Measurements from ENCODE around the gene EHD2.
A peak's percentile ranks its signal among the peaks of the same experiment; 100 is the strongest.
"Not testable (repeated sequence)": the region's sequence is repeated elsewhere in the genome, so short reads cannot be mapped to it uniquely, and the experiment has no call there.

Gene EHD2

DNA sequence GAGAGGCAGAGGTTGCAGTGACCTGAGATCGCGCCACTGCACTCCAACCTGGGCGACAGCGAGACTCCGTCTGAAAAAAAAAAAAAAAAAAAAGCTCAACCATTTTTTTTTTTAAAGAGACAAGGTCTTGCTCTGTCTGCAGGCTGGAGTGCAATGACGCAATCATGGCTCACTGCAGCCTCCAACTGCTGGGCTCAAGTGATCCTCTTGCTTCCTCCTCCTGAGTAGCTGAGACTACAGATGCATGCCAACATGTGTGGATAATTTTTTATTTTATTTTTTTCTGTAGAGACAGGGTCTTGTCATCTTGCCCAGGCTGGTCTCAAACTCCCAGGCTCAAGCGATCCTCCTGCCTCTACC lies 10.3 kb downstream of the EHD2 start:
- no peak for DNase-seq (ENCODE audit: extremely low read depth, low read depth)
- TF ChIP-seq, protein P1, sequence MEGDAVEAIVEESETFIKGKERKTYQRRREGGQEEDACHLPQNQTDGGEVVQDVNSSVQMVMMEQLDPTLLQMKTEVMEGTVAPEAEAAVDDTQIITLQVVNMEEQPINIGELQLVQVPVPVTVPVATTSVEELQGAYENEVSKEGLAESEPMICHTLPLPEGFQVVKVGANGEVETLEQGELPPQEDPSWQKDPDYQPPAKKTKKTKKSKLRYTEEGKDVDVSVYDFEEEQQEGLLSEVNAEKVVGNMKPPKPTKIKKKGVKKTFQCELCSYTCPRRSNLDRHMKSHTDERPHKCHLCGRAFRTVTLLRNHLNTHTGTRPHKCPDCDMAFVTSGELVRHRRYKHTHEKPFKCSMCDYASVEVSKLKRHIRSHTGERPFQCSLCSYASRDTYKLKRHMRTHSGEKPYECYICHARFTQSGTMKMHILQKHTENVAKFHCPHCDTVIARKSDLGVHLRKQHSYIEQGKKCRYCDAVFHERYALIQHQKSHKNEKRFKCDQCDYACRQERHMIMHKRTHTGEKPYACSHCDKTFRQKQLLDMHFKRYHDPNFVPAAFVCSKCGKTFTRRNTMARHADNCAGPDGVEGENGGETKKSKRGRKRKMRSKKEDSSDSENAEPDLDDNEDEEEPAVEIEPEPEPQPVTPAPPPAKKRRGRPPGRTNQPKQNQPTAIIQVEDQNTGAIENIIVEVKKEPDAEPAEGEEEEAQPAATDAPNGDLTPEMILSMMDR (IDR thresholded peaks at IDR 0.05; ENCODE audit: low read depth, low read length, missing control alignments) = no peak
- H3K4me3 ChIP-seq (replicated peaks; ENCODE audit: low read depth, low read length) = no peak overlapping the region; the same call in 1 of the 2 replicates

DNA sequence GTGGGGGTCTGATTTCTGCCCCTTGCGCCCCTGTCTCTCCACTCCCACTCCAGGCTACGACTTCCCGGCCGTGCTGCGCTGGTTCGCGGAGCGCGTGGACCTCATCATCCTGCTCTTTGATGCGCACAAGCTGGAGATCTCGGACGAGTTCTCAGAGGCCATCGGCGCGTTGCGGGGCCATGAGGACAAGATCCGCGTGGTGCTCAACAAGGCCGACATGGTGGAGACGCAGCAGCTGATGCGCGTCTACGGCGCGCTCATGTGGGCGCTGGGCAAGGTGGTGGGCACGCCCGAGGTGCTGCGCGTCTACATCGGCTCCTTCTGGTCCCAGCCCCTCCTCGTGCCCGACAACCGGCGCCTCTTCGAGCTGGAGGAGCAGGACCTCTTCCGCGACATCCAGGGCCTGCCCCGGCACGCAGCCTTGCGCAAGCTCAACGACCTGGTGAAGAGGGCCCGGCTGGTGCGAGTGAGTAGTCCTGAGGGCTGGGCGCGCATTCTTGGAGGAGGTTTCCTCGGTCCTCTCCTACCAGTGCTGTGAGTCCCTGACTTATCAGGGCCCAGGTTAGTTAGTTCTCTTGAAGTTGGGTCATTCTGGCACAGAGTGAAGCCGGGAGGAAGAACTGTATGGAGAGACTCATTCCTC lies 12.7 kb downstream of the EHD2 start:
- no peak overlapping the region for H3K4me3 ChIP-seq (replicated peaks; ENCODE audit: low read depth, low read length)
- DNase-seq (ENCODE audit: extremely low read depth, low read depth) = no peak
- TF ChIP-seq, protein P1 (IDR thresholded peaks at IDR 0.05; ENCODE audit: low read depth, low read length, missing control alignments) = no peak

DNA sequence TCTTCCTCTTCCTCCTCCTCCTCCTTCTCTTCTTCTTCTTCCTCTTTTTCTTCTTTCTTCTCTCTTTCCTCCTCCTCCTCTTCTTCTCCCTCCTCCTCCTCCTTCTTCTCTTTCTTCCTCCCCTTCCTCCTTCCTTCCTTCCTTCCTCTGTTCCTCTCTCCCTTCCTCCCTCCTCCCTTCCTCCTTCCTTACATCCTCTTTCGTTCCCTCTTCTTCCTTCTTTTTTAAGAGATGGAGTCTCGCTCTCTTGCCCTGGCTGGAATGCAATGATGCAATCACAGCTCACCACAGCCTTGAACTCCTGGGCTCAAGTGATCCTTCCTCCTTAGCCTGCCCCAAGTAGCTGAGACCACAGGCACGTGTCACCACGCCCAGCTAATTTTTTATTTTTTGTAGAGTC lies 13.2 kb downstream of the EHD2 start:
- DNase-seq (ENCODE audit: extremely low read depth, low read depth) = no peak
- TF ChIP-seq, protein P1 (IDR thresholded peaks at IDR 0.05; ENCODE audit: low read depth, low read length, missing control alignments) = no peak
- H3K4me3 ChIP-seq (replicated peaks; ENCODE audit: low read depth, low read length) = no peak overlapping the region

DNA sequence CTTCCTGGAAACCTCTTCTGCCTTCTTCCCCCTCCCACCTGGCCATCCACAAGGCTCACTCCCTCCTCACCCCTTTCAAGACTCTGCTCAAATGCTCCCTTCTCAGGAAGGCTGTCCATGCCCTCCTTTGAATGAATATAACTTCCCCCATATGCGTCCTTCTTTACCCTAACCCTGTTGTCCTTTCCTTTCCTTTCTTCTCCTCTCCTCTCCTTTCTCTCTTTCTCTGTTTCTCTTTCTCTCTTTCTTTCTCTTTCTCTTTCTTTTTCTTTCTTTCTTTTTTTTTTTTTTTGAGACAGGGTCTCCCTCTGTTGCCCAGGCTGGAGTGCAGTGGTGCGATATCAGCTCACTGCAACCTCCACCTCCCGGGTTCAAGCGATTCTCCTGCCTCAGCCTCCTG lies 15.1 kb downstream of the EHD2 start:
- not testable (repeated sequence) for DNase-seq (ENCODE audit: extremely low read depth, low read depth); H3K4me3 ChIP-seq (replicated peaks; ENCODE audit: low read depth, low read length)

DNA sequence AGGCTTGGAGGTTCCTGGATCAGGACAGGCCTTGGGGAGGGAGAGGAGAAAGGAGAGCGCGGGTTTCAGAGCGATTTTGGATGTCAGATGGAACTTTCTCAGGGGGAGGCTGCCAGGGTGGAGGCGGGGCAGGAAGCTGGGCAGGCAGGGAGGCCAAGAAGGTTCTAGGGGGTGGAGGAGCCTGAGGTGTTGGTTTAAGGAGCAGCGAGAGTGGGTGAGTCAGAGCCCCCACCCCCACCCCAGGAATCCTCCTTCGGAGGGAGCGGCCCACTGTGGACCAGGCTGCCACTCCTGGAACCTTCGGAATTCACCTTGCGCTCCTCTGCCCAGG lies 16.2 kb downstream of the EHD2 start:
- peak; percentile 61 for DNase-seq (ENCODE audit: extremely low read depth, low read depth)
- H3K4me3 ChIP-seq (replicated peaks; ENCODE audit: low read depth, low read length) = no peak overlapping the region
- TF ChIP-seq, protein P1 (IDR thresholded peaks at IDR 0.05; ENCODE audit: low read depth, low read length, missing control alignments) = no peak

DNA sequence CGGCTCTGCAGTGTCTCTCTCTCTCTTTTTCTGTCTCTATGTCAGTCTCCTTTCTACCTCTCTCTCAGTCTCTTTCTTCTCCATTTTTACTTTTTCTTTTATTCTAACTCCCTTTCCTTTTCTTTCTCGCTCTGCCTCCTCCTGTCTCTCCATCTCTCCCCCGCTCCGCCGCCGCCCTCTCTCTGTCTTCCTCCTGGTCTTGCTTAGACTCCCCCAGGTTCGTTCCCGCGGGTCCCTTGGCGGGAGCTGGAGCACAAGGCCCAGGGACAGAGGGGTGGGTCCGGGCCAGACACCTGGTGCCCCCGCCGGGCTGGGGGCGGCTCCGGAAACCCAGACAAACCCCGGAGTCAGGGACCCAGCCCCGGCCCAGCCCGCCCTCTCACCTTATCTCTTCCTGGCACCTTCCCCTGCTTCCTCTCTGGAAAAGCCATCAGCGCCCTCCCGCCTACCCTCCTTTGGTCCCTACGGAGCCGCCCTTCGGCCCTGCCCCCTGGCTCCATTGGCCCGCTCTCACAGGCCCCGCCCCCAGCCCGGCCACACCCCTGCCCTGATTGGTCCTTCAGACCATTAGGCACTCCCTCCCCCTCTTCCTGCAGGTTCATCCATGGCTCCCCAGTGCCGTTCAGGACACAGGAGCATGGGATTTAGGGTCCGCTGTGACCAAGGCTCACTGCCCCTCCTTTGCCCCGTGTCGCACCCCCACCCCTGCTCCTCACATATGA lies 16.7 kb downstream of the EHD2 start:
- DNase-seq (ENCODE audit: extremely low read depth, low read depth) = no peak
- TF ChIP-seq, protein P1 (IDR thresholded peaks at IDR 0.05; ENCODE audit: low read depth, low read length, missing control alignments) = no peak
- H3K4me3 ChIP-seq (replicated peaks; ENCODE audit: low read depth, low read length) = no peak overlapping the region

DNA sequence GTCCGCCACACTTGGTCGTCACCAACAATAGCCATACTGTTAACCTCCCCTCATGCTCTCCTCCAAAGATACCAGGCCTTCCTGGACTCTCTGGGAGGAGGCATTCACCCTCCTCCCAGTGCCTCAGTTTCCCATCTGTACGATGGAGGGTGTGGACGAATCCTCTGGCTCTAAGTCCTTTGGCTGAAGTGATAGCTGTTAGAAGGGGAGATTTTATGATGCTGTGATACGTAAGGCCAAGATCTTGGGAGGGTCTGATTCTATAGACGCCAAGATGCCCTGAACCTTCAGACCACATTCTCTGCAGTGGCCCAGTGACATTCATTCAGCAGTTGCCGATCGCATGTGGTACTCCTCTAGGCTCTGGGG lies 17.3 kb downstream of the EHD2 start:
- H3K4me3 ChIP-seq (replicated peaks; ENCODE audit: low read depth, low read length) = no peak overlapping the region
- TF ChIP-seq, protein P1 (IDR thresholded peaks at IDR 0.05; ENCODE audit: low read depth, low read length, missing control alignments) = no peak
- DNase-seq (ENCODE audit: extremely low read depth, low read depth) = no peak
